NCI-H1930 (cell line): ENCODE results near the gene FCGBP.
"Not testable (repeated sequence)": the region's sequence is repeated elsewhere in the genome, so short reads cannot be mapped to it uniquely, and the experiment has no call there.

Experiments used
- DNase-seq, 2 experiments: peaks; one replicate each; lab custom pipeline; 2025; lab: John Stamatoyannopoulos, UW

The FCGBP gene

DNA sequence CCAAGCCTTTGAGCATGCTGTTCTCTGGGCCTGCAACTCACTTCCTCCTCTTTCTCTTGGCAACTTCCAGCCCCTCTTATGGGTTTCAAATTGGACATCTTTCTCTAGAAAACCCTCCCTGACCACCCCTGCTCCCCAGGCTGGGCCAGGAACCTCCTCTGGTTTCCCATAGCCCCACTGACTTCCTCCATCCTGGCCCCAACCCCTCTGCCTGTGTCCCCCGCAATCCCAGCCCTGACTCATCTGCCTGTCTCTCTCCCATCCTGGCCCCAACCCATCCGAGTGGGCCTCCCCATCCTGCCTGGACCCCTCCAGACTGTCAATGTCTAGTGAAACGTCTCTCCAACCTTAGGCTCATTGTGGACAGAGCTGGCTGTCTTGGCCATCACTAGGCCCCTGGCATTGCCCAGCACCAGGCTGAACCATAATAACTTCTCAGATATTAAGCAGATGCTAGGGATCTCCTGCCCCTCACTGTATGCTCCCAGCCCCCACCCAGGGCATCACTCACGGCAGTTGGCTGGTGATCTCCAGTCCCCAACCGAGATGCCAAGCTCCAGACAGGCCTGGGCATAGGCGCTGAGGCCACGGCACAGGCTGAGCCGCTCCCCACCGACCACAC lies 16.8 kb downstream of the FCGBP start:
- DNase-seq: no peak

- no peak for DNase-seq
These were observed 17.5 kb downstream of the FCGBP start for GRCh38 chr19:39916851-39917396.

- DNase-seq: no peak
These were observed 18.2 kb downstream of the FCGBP start for GRCh38 chr19:39916236-39916635.

- DNase-seq: no peak
These were observed 18.6 kb downstream of the FCGBP start for GRCh38 chr19:39915848-39916215.

DNA sequence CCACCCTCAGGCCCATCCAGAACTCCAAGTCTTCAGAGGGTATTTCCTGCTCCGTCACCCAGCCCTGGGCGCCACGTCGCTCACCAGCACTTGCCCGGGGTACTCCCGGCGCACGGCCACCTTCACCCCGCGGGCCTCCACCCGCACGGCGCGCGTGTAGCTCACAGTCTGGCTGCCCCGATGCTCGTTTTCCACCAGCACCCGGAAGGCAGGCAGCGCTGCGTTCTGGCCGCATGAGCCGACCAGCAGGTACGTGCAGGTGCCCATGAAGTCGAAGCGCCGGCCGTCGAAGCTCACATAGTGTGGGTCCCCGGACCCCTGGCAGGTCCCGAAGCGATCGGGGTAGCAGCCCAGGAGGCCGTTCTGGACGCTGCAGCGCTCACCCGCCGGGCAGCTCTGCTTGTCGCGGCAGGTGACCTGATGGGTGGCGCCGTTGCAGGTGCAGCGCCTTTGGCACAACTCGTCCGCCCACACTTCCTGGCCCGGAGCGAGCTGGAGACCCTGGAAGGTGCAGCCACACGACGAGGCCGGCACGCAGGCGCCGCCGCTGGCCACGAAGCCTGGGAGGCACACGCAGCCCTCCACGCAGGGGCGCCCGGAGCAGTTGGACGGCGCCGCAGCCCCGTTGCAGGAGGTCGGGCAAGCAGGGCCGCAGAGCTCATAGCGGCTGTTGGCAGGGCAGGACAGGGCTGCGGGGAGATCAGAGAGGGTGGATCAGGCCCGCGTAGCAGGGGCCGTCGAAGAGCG lies 19.2 kb downstream of the FCGBP start:
- no peak for DNase-seq

DNA sequence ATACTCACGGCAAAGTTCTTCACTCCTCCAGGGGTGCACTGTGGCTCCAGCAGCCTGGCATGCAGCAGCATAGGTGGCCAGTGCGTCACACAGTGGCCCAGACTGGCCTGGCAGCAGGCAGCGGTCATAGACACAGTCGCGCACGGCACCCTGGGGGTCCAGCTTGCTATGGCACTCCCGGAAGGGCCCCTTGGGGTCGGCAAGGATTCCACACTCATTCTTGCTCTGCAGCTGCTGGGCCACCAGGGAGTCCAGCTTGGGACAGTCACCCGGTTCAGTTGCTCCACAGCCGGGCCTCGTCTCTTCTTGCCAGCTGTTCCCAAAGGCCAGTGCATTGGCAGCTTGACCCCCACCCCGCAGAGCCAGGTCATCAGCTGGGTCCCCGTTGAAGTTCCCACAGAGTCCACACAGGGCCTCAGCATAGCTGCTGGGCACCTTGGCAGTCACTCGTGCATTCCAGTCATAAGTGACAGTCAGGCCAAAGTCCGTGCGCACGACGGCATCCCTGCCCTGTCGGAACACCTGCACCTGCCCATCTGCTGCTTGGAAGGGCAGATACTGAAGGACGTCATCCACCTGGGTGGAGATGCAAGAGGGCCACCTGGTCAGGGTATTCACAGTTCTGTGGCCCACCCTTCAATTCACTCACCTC lies 20.6 kb downstream of the FCGBP start:
- no peak for DNase-seq

DNA sequence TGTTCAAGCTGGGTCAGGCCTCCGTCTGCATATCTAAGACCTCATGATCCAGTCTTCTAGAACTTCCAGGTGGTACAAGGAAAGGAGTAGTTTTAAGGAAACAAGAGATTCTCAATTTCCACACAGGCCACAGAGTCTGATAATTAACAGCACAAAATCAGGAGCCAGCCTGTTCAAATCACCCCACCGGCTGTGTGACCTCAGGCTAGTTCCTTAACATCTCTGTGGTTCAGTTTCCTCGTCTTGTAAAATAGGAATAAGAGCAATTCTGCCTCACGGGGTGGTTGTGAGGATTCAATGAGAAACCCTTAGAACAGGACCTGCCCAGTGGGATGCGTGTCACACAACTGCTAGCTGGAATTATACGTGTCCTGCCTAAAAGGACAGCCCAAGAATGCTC lies 25.6 kb downstream of the FCGBP start:
- no peak for DNase-seq

- DNase-seq: no peak
These were observed 27.4 kb downstream of the FCGBP start for GRCh38 chr19:39906820-39907611.

GRCh38 chr19:39906283-39906682 lies 28.2 kb downstream of the FCGBP start:
- no peak for DNase-seq

DNA sequence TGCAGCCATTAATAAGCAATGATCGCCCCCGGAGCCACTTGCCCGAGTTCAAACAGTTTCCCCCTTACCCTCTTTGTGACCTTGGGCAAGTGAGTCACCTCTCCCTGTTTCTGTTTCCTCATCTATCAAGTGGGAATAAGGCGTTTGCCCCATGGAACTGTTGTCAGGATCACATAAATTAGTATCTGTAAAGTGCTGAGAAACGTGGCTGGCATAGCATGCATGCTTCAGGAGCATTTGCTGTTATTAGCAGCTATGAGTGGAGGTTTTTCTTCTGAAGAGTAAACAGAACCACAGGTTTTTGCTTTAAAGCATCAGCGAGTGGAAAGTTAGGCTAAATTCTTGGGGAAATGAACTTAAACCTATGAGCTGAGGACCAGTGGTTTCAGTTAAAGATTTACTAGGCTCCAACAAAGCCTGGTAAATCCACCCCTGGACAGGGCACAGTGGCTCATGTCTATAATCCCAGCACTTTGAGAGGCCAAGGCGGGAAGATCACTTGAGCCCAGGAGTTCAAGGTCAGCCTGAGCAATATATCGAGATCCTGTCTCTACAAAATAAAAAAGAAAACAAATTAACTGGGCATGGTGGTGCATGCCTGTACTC lies 30.8 kb downstream of the FCGBP start:
- not testable (repeated sequence) for DNase-seq

DNA sequence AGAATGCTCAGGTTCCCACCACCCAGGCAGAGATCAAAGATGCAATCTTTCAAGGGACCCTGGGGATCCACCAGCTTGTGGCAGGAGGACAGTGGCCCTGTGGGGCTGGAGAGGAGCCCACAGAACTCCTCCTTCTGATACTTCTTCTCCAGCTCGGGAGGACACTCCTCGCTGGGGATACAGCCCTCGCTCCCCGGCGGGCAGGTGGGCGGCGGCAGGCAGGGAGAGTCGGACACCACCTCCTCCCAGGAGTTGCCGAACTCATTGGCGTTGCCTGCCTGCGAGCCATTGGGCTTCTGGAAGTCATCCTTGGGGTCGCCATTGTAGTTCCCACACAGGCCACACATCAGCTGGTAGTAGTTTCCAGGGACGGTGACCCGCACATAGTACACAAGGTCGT lies 32.1 kb downstream of the FCGBP start:
- DNase-seq: not testable (repeated sequence)

GRCh38 chr19:39901681-39902080 lies 32.8 kb downstream of the FCGBP start:
- not testable (repeated sequence) for DNase-seq

GRCh38 chr19:39898858-39899257 lies 35.6 kb downstream of the FCGBP start:
- not testable (repeated sequence) for DNase-seq

DNA sequence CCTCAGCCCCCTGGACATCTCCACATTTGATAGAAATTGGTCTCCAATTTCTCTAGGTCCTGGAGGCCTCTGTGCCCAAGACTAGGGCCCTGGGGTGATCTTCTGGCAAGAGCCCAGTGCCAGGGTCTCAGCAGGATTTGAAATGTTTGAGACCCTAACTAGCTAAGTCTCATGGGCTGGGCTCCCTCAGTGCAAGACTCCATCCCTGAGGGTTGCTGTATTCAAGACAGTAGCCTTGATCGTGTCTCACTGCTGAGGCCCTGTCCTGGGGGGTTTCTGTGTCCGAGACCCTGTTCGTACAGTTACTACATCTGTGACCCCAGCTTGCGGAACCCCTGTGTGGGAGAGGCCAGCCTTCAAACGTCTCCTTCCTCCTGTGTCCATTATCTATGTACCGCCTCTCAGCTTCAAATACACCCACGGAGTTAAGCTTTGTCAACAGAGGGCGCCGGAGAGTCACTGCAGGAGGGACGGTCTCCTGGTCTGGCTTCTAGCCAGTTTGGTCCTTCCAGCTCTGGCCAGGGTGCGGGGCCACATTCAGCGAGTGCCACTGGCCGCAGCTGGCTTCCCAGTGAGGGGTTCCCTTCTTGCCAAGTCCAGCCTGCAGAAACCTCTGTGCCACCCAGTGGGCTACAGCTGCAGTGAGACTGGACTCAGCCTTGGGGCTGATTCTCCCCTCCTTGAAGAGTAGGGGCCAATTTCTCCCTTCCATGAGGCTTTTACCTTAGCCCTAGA lies 36.8 kb downstream of the FCGBP start:
- DNase-seq: not testable (repeated sequence)

DNA sequence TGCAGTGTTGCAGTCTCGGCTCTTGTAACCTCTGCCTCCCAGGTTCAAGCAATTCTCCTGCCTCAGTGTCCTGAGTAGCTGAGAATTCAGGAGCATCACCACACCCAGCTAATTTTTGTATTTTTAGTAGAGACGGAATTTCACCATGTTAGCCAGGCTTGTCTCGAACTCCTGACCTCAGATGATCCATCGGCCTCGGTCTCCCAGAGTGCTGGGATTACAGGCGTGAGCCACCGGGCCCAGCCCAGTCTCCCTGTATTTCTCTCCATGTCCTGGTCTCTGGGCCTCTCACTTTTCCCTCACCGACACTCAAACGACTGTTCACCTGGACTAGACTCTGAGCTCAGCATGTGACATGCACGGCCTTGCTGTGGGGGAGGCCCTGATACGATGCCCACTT lies 39.3 kb downstream of the FCGBP start:
- DNase-seq: not testable (repeated sequence)

DNA sequence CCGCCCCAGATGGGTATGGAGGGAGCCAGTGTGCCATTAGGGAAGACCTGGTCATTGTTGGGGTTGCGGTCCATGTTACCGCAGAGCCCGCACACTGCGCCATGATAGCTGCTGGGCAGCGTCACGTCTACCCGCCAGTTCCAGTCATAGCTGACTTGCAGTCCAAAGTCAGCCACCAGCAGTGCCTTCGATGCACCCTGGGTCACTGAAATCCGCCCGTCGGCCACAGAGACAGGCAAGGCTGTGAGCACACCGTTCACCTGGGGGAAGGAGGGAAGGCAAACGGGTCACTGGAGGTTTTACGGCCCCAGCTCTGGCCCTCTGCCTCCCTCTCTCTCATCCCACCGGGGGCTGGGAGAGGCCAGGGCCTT lies 40.2 kb downstream of the FCGBP start:
- not testable (repeated sequence) for DNase-seq

GRCh38 chr19:39893366-39894235 lies 40.8 kb downstream of the FCGBP start:
- DNase-seq: not testable (repeated sequence)

DNA sequence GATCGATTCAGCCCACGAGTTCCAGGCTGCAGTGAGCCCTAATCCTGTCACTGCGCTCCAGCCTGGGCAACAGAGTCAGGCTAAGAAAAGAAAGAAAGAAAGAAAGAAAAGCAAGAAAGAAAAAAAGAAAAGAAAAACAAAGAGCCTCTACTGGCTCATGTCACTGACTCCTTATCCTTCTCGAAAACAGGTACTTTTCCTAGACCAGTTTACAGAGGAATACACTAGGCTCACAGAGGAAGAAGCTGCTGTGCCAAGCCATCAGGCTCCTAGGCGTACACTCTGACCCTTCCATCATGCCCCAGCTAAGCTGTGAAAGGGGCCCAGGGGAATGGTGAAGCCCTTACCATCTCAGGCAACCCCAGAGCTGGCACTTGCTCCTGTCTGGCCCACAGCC lies 41.9 kb downstream of the FCGBP start:
- DNase-seq: not testable (repeated sequence)

DNA sequence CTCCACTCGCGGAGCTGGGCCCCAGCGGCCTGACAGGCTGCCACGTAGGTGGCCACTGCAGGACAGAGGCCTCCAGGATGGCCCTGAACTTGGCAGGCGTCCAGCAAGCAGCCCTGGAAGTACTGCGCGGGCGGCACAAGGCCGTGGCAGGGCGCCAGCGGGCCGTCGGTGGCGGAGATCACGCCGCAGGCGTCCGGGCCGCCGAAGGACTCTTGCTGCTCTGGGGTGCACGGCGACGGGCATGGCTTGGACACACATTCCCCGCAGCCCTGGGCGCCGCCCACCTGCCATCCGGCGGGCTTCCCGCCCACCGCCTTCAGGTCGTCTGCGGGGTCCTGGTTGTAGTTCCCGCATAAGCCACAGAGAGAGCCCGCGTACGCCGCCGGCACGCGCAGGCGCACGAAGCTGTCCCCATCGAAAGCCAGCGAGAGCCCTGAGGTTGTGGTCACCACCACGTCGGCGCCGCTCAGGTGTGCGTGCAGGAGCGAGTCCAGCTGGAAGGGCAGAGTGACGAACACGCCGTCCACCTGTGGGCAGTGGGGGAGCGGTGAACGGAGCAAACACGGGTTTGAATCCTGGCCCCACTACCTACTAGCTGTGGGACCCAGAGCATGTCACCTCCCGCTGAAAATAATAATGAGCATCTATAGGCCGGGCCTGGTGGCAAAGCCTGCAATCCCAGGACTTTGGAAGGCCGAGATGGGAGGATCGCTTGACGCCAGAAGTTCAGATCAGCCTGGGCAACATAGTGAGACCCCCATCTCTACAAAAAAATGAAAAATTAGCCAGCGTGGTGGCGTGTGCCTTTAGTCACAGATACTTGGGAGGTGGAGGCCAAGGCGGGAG lies 42.6 kb downstream of the FCGBP start:
- DNase-seq: not testable (repeated sequence)
